ENCODE results near the gene CD37. TPM values are rescaled to one million over a fixed set of nuclear protein-coding genes. Genes with fewer than 3 reads are reported as not detected.

The CD37 gene
- total and polyA plus RNA-seq, 10 of the 15 experiments (the other 5 are each of a cell fraction or from before 2014, with no cell fraction given) = 34.1 to 359 (median 108) TPM

DNA sequence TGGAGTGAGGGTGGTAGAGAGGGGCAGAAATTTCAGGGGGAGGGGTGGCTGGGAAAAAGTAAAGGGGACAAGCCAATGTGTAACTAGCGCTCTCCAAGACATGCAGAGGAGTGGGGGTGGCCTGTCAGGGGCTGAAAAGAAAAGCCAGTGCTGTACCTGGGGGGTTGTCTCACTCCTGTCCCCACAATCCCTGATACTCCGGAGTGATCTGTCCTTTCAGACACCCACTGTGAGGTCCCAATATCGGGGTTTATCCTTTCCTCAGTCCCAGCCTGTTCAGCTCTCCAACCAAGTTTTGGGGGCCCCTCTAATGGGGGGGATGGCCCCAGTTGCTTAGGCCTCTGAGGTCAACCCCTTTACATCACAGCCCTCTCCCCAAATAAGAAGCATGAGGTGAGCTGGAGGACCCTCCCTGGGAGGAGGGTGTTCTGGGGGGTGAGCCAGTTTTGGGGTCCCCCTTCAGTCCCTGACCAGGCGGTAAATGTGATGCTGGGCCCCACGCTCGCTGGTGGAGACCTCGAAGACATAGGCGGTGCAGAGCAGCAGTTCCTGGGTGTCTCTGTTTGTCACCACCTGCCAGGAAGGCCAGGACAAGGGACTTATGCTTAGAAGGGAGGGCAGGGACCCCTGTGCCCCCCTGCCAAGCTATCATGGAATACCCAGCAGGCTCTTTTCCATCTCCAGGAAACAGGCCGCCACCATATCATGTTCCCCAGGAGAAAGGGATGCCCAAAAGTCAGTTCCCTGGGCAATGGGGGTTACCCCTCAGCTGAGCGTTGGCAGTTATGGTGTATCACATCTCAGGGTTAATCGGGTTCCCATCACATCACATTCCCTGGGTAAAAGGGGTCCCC is 5.9 kb downstream of the CD37 start:
- Histone ChIP-seq H3K9ac (ENCODE audit: control insufficient read depth, insufficient read depth, low read length) (no peak overlapping the region), H3K36me3 (ENCODE audit: control insufficient read depth in 2 of 2, insufficient read depth in 2 of 2, low read length in 1 of 2) (peaks cover 0 to 3% of the 10 kb centered on the region in 2 experiments; a peak in 1 of 4 replicates), H2AFZ (ENCODE audit: control insufficient read depth, low read depth, low read length) (no peak overlapping the region), H4K20me1 (ENCODE audit: control insufficient read depth, insufficient read depth) (no peaks in the 10 kb centered on the region), H3K27me3 (replicated peaks in 1 of 2; ENCODE audit: control insufficient read depth in 2 of 2, insufficient read depth in 2 of 2, low read length in 1 of 2) (no peaks in the 10 kb centered on the region), H3K4me2 (ENCODE audit: control insufficient read depth, insufficient read depth) (no peak overlapping the region), H3K79me2 (ENCODE audit: control insufficient read depth, insufficient read depth, low read length) (peaks cover 24% of the 10 kb centered on the region), H3K4me1 (ENCODE audit: control insufficient read depth, insufficient read depth, low read length) (peaks cover 27% of the 10 kb centered on the region), H3K9me3 (replicated peaks; ENCODE audit: control insufficient read depth, insufficient read depth, low read length) (no peaks in the 10 kb centered on the region), H3K4me3 (no peak overlapping the region), H3K27ac (ENCODE audit: control insufficient read depth, insufficient read depth) (no peak overlapping the region)
- ChIA-PET SMC1A (ENCODE audit: uncharacterized antibody, unreplicated experiment) (interaction anchor here (0.8 to 3.2 kb wide), 6 partner anchors 9 to 133 kb away, joined by 3 to 13 read pairs (median 4); no protein-coding TSS in a partner anchor), POLR2A (interaction anchor here (0.6 to 3.0 kb wide), 8 partner anchors 7 to 111 kb away, joined by 3 to 44 read pairs (median 6); partner anchors contain the start of gene PIH1D1), CTCF (interaction anchor here (1.0 to 3.0 kb wide), 6 partner anchors 10 to 133 kb away, joined by 4 to 17 read pairs (median 6); partner anchors contain the start of gene FLT3LG), RAD21 (ENCODE audit: unreplicated experiment) (interaction anchor here (0.7 to 2.8 kb wide), 9 partner anchors 10 to 128 kb away, joined by 3 to 15 read pairs (median 5); no protein-coding TSS in a partner anchor)
- no peak for FAIRE-seq
- BruUV-seq (replicated peaks) = no TSS peak
- intact Hi-C loops (cut with micrococcal nuclease; ENCODE audit: unreplicated experiment) (loop anchor here (1.0 kb wide), 1 partner anchor 102 kb away; no protein-coding TSS in a partner anchor), in situ Hi-C loops (cut with MboI) (no loop called here)
- DNase-seq (ENCODE audit: low read depth, low spot score) = no peak
- TF ChIP-seq, protein P1, sequence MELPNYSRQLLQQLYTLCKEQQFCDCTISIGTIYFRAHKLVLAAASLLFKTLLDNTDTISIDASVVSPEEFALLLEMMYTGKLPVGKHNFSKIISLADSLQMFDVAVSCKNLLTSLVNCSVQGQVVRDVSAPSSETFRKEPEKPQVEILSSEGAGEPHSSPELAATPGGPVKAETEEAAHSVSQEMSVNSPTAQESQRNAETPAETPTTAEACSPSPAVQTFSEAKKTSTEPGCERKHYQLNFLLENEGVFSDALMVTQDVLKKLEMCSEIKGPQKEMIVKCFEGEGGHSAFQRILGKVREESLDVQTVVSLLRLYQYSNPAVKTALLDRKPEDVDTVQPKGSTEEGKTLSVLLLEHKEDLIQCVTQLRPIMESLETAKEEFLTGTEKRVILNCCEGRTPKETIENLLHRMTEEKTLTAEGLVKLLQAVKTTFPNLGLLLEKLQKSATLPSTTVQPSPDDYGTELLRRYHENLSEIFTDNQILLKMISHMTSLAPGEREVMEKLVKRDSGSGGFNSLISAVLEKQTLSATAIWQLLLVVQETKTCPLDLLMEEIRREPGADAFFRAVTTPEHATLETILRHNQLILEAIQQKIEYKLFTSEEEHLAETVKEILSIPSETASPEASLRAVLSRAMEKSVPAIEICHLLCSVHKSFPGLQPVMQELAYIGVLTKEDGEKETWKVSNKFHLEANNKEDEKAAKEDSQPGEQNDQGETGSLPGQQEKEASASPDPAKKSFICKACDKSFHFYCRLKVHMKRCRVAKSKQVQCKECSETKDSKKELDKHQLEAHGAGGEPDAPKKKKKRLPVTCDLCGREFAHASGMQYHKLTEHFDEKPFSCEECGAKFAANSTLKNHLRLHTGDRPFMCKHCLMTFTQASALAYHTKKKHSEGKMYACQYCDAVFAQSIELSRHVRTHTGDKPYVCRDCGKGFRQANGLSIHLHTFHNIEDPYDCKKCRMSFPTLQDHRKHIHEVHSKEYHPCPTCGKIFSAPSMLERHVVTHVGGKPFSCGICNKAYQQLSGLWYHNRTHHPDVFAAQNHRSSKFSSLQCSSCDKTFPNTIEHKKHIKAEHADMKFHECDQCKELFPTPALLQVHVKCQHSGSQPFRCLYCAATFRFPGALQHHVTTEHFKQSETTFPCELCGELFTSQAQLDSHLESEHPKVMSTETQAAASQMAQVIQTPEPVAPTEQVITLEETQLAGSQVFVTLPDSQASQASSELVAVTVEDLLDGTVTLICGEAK (IDR thresholded peaks at IDR 0.05; ENCODE audit: borderline replicate concordance) = 0 out of 2 replicates have a peak, but pooled peaks have one; percentile 12
- TF ChIP-seq YBX1 (IDR thresholded peaks at IDR 0.05) (no peak), PML (IDR thresholded peaks at IDR 0.05; ENCODE audit: low read length) (peak; percentile 15; the same call in 1 of the 2 replicates)
- WGBS (ENCODE audit: insufficient coverage, insufficient replicate concordance, low lambda C conversion rate, missing lambda C conversion rate) = 91% methylated on average over 11 of the region's 11 CpGs
- no peak for ATAC-seq

All from GM12878 (cell line).